Measurements from ENCODE around the gene HIPK1.
"Not testable (repeated sequence)": the region's sequence is repeated elsewhere in the genome, so short reads cannot be mapped to it uniquely, and the experiment has no call there.

The HIPK1 gene

GRCh38 chr1:113946112-113946511 is 17.0 kb downstream of the HIPK1 start:
- no peak for DNase-seq

GRCh38 chr1:113946678-113947387 is 17.7 kb downstream of the HIPK1 start:
- no peak for DNase-seq

- no peak for DNase-seq
Observed at GRCh38 chr1:113947388-113948107, 18.4 kb downstream of the HIPK1 start.

- not testable (repeated sequence) for DNase-seq
Observed at GRCh38 chr1:113948151-113948550, 19.0 kb downstream of the HIPK1 start.

- DNase-seq: no peak
Observed at GRCh38 chr1:113949007-113949406, 19.9 kb downstream of the HIPK1 start.

GRCh38 chr1:113950908-113951307 is 21.8 kb downstream of the HIPK1 start:
- DNase-seq: no peak

- no peak for DNase-seq
Observed at GRCh38 chr1:113951719-113952118, 22.6 kb downstream of the HIPK1 start.

GRCh38 chr1:113957984-113958383 is 28.9 kb downstream of the HIPK1 start:
- DNase-seq: no peak

- DNase-seq: no peak
Observed at GRCh38 chr1:113958691-113959090, 29.6 kb downstream of the HIPK1 start.

GRCh38 chr1:113963281-113963906 is 34.3 kb downstream of the HIPK1 start:
- no peak for DNase-seq

GRCh38 chr1:113965703-113966412 is 36.7 kb downstream of the HIPK1 start:
- DNase-seq: no peak

GRCh38 chr1:113972954-113973353 is 43.8 kb downstream of the HIPK1 start:
- no peak for DNase-seq

GRCh38 chr1:113975211-113975895 is 46.2 kb downstream of the HIPK1 start:
- DNase-seq: no peak

GRCh38 chr1:113976609-113977278 is 47.6 kb downstream of the HIPK1 start:
- DNase-seq: no peak

GRCh38 chr1:113977906-113978305 is 48.8 kb downstream of the HIPK1 start:
- no peak for DNase-seq

GRCh38 chr1:113978863-113979702 is 50.0 kb downstream of the HIPK1 start, which contains the start of gene OLFML3:
OLFML3 (plus strand) TSS chr1:113979474; CDS start chr1:113979517, 43 bp downstream.
- DNase-seq: peak in 2 of 4 experiments; percentile 4

- no peak for DNase-seq
Observed at GRCh38 chr1:113980110-113980509, 51.0 kb downstream of the HIPK1 start.

- DNase-seq: no peak
Observed at GRCh38 chr1:113981962-113982931, 53.1 kb downstream of the HIPK1 start.

- no peak for DNase-seq
Observed at GRCh38 chr1:113982949-113983348, 53.8 kb downstream of the HIPK1 start.

- no peak for DNase-seq
Observed at GRCh38 chr1:113983391-113983790, 54.3 kb downstream of the HIPK1 start.
